Stimulated activated CD4-positive, alpha-beta T cell treated with anti-CD3 and anti-CD28 coated beads, Interleukin-2, amount 100 ng/mL, for 24 hours (primary cell): Measurements from ENCODE around the gene PPP2R5B.

Experiments
- DNase-seq, 2 donors: peaks; one replicate each; pipeline ENCODE4 v3.0.0-alpha.2; 2020

PPP2R5B gene

DNA sequence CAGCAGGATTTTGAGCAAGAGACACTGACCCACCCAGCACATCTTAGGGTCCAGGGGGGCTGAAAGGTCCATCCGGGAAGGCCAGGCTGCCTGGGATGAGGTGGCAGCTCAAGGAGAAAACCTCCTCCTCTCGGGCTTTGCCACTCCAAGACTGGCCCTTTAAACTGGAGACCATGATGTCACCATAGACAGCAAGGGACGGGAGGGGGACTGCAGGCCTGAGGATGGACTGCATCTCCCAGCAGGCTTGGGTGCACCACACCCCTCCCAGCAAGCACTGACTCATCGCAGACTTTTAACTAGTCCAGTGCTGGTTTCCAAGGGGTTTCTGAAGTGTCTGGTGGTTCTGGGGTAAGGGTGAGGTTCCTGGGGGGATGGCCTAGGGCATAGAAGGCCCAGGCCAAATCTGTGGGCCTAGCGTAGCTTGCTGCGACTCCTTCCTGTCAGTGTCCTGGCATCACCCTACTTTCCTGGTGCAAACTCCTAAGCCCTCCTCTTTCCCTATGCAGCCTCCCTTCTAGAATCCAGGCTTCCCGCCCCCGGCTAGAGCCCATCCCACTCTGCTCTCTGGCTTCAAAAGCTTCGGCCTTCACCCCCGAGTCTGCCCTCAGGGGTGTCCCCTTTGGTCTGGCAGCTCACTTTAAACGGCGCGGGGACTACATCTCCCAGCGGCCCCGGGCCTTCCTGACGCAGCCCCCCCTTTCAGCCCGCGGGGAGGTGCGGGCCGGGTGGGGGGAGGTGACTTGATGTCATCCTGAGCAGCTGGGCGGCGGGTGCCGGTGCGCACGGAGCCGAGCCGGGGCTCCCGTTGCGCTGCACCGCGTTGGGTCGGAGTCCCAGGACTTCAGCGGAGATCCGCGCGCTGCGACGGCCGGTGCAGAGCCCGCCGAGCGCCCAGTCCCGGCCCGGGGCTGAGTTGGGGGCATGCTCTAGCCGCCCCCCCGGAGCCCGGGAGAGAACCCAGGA lies at the start of gene PPP2R5B:
TSS of gene PPP2R5B (plus strand) at position 746 of the 966 bp plus-strand sequence. CDS start 1,046 bp downstream, outside the sequence.
- DNase-seq, result peak; percentile 87 to 91

DNA sequence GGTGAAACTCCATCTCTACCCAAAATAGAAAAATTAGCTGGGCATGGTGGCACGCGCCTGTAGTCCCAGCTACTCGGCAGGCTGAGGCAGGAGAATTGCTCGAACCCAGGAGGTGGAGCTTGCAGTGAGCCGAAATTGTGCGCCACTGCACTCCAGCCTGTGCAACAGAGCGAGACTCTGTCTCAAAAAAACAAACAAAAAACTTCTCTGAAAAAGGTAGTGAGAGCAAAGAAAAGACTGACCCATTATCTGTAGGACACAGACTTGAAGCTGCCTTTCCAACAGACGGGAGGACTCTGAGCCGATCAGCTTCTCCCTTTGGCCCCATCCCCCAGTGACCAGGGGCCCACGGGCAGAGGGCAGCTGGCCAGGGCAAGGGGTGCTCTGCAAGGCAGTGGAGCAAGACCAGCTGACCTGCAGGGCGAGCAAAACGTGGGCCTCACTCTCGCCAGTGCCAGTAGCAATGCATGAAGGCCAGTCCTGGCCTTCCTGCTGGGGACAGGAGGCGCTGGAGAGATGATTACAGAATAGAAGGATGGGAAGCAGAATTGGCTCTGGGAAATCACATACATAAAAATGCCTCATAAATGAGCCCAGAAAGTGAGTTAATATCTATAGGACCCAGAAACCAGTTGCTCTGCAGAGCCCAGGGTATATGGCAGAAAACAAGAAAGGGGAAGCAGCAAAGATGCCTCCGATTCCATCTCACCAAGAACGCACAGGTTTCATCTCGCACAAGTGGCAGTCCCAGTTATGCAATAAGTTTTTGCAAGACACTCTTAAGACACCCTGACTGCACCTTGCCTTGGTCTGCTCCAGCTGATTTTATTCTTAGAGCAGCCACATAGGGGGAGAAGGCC lies 48.9 kb upstream of the PPP2R5B start:
- no peak for DNase-seq

DNA sequence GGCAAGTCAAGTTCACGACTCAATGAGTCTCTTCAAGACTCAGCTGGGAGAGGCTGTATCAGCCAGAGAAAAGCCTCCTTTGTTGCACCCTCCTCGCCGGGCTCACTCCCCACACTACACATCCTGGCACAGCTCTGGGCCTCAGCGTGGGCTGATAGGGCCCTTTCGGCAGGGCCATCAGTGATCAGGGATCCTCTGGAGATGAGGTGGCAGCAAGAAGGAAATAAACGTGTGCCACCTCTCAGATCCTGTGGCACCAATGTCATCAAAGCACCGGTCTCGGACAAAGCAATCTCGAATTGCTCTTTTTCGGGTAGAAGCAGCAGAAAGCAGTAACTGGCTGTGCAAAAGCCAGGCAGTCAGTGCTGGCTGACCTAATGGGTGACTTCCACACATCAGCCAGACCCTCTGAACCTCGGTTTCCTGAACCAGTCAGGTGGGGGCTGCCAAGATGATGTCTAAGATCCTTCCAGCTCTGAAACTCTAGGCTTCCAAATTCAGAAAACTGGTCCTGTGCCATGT lies 48.2 kb upstream of the PPP2R5B start:
- peak; percentile 53 to 66 for DNase-seq

DNA sequence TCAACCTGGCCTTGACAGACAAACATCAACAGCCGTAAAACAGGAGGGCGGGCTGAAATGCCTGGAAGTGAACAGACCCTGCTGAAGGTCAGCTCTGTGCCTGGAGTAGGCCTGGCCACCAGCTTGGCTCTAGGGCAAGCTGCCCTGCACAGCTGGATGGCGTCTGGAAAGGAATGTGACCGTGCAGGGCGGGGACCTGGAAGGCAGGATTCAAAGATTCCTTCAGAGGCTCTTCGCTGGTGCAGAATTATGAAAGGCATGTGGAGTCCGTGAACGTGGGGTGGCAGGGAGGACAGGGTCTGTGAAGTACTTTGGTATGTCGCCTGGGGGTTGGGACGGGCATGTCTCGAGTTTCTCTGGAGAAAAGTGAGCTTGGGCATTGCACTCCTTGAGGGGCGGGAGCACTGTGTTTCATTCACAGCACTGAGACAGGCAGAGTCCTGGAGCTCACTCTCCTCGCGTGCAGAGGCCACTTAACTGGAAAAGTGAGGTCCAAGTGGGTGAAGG lies 47.6 kb upstream of the PPP2R5B start:
- DNase-seq, result no peak

DNA sequence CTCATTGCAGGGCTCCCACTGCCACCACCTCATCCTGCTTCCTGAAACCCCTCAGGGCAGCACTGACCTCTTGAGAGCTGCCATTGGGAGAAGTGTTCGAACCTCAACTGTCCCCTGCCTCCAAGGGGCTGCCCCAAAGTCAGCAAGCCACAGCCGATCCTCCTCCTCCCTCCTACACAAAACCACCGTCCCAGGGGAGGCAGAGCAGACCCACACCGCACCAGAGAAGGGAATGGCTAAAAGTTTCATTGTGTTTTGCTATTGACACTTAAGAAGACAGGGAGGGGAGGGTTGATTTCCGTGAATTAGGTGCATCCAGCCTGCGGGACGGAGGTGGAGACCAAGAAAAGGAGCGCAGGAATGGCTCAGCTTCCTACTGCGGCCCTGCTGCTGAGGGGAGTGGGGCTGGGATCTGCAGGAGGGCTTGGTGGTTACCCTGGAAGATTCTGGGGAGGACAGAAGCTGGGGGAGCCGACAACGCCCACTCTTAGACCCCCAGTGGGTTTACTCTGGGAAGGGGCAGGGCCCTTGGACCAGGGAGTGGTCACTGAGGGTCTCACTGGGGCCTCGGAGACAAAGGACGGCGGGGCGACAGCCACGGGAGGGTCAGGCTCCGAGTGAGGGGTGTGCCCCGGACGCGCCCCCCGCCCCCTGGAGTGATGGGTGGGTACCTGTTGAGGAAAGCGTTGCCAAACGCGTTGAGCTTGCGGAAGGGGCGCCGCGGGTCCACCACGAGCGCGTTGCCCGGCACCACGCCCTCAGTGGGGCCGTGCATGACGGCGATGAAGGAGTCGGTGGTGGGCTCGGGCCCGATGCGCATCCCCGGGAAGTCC lies 46.9 kb upstream of the PPP2R5B start:
- DNase-seq, result peak; percentile 50 to 52

DNA sequence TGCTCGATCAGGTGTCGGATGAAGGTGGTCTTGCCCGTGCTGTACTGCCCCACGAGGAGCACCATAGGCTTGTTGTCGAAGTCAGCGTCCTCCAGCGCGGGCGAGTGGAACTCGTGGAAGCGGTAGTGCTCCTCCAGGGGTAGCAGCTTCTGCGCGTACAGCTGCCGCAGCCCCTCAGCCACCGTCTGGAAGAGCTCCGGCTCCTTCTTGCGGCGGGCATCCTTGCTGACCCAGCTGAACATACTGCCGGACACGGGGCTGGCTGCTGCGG lies 46.3 kb upstream of the PPP2R5B start:
- DNase-seq, result no peak

DNA sequence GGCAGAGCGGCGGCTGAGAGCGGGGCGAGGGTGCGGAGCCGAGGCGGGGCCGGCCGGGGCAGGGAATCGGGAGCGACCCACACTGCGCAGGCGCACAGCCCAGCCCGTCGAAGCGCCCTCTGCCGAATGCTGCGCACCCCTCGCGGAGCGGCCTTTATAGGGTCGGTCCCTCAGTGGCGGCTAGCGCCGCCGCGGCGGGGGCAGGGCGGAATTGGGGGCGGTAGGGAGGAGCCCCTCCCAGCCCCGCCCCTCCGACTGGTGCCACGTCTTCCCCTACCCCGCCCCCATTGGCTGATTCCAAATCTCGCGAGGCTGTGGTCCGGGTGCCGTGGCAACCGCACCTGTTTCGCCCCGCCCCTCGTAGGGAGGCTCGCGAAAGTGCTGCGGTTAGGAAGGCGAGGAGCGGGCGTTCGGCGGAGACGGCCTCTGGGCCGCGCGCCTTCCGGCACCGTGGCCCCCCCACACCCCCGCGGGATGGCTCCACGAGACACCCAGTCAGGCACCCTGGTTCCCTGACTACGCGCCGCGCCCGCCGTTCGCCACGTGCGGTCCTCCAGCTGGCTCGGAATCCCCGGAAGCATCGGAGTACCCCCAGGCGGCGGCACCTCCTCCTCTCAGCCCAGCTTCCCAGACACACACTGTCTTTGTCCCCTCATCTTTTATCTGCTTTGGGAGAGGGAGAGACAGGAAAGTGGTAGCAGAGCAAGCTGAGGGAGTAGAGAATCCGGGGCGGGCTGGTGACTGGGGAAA lies 45.8 kb upstream of the PPP2R5B start, which contains the start of gene EHD1:
TSS of gene EHD1 (minus strand) at position 128 of the 750 bp plus-strand sequence. CDS start 157 bp downstream, outside the sequence.
- peak; percentile 100 for DNase-seq

DNA sequence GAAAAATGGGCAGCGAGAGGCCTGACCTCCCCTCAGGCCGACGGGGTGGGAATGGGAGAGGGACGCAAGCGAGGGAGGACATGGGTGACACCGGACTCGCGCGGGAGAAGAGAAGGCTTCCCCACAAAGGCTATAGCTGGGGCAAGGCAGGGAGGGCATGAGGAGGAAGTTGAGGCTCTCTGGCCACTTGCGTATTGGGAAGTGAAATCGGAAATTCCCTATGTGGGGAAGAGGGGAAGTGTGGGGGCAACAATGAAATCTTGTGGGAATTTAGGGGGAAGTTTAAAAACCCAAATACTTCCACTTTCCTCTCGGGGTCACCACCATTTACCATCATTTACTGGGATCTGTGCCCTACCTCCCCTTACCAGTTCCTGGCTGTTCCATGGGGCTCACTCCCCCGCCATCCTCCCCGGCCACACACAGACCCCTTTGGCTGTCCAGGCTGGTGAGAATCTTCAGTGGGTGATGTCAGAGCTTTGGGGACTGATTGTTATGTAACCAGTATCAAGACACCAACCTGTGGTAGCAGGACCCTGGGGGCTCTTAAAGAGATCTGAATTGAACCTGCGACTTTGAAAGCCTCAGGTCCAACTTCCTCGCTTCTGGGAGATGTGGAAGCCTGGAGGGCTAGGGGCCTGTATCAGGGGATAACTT lies 45.1 kb upstream of the PPP2R5B start:
- no peak for DNase-seq

DNA sequence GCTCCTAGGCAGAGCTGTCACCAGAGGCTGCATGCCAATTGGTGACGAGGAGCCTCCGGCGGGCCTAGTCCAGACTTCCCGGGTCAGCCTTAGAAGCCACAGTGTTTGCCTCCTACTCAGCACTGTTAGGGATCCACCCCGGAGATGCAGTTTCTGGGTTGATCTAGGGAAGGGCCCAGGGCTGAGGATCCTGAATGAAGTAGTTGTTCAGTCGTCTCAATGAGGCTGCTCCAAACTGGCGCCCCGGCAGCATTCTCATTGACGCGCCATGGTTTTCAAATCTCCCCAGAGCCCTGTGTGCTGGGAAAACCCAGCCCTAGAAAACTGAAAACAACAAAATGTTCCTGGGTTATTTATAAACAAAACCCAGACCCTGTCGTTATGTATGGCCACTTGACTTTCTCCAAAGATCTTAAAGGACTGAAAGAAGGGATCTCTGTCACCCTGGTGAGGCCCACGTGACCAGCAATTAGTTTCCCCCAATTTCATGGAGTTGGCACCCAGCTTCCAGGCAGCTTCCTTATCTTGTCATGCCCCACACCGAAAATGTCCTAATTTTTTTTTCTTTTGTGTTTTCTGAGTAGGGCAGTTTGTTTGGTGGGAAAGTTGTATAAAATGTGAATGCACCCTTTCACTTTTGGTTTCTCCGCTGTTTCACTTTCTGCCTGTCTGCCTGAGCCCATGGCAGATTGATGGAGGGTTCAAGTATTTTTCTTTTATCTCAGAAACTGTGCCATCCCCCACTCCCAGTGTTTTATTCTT lies 44.1 kb upstream of the PPP2R5B start:
- no peak for DNase-seq

DNA sequence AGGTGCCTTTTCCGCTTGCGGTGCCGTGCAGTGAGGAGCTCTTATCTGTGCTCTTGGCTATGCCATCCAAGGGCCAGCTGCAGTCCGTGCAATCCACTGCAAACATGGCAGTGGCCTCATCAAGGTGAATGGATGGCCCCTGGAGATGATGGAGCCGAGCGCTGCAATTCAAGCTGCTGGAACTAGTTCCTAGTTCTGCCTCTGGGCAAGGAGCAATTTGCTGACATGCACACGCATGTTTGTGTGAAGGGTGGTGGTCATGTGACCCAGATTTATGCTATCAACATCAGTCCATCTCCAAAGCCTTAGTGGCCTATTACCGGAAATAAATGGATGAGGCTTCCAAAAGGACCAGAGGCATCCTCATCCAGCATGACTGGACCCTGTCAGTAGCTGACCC lies 43.0 kb upstream of the PPP2R5B start:
- no peak for DNase-seq

DNA sequence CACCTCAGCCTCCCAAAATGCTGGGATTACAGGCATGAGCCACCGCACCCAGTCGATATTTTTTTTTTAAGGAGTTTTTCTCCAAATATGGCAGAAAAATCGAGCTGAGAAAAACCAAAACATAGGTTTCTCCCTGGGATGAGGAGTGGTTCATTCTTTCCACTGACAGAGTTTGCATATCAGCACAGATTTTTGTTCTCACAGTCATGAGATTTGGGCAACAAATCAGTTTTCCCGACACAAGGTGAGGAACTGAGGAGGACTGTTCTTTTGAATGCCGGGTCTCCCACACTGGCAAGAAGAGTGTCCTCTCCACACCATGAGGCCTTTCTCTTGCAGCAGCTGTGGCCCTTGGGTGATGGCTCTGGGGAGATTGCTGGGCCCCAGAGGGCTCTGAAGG lies 42.2 kb upstream of the PPP2R5B start:
- no peak for DNase-seq

DNA sequence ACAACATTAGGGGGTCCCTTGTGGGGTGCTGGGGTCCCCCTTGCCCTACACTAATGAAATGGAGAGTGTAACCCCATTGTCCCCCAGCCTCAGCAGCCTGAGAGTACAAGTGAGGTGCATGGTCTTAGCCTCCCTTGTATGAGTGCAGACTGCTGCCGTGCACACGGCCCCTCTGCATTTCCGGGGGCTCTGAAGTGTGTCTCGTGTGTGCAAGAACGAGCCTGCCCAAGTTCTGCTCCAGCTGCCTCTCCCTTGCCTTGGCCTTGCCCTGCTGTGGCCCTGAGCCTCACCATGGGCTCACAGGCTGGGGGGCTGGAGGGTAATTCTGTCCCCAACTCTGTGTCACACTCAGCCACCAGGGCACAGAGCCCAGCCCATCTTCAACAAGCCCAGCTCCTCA lies 40.9 kb upstream of the PPP2R5B start:
- DNase-seq, result no peak

DNA sequence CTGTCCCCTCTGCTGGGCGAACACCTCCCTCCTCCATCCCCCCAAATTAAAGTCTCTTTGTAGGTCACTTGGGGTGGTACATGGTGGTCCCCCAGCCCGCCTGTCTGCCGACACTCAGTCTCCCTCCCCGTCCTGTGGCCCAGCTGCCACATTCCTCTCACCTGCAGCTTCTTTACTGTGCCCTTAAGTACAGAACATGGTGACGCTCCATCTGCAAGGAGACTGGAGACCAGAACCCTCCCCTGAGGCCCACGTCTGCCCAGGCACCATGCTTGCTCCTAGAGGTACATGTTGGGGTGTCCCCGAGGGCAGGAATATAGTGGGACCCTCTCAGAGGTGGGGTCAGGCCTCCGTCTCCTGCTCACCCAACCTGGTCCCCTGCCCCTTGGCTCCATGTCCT lies 40.5 kb upstream of the PPP2R5B start:
- no peak for DNase-seq

DNA sequence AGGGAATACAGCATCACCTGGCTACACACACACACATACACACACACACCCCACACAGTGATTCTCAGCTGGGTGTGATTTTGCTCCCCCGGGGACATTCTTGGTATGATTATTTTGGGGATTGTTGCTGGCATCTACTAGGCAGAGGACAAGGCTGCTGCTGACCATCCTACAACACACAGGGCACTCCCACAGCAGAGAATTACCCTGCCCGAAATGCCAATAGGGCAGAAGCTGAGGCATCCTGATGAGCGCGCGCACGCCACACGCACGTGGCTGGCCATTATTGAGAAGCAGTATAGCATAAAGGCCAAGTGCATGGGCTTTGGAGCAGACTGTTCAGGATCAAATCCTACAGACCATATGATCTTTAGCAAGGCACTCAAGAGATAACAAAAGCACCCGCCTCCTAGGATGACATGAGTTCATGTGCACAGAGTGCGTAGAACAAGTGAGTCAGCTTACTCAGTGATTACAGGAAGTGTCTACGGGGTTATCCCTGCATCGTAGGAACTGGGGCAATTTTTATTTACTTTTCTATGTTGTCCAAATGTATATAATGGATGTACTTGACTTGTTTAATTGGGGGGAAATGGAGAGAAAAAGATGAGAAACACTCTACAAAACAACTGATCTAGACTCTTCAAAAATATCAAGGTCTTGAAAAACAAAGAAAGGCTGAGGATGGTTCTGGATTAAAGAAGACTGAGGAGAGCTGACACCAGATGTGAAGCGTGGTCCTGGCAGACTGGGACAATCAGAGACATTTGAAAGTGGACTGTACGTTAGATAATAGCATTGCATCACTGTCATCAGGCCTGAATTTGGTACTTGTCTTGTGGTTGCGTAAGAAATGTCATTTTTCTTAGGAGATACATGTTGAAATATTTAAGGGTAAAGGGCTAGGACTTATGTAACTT lies 38.9 kb upstream of the PPP2R5B start:
- peak in 1 of 2 donors; percentile 46 for DNase-seq

DNA sequence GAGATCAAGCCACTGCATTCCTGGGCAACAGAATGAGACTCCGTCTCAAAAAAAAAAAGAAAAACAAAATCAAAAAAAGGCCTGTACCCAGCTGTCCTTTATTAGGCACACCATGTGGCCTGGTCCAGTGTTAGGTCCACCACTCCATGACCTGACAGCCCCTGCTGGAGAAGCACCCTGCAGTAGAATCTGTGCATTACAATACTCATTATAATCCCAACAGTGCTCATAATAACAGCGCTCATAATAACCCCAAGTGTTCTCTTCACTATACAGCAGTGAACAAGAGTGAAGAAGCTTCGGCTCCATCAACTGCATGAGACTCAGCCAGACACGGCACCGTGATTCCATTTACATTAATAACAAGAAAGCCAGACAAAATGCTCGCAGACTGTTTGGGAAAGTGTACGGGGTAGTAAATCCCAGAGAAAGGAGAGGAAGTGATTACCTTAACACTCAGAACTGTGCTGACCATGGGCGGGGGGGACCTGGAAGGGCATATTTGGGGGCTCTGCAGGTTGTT lies 37.2 kb upstream of the PPP2R5B start:
- DNase-seq, result no peak

DNA sequence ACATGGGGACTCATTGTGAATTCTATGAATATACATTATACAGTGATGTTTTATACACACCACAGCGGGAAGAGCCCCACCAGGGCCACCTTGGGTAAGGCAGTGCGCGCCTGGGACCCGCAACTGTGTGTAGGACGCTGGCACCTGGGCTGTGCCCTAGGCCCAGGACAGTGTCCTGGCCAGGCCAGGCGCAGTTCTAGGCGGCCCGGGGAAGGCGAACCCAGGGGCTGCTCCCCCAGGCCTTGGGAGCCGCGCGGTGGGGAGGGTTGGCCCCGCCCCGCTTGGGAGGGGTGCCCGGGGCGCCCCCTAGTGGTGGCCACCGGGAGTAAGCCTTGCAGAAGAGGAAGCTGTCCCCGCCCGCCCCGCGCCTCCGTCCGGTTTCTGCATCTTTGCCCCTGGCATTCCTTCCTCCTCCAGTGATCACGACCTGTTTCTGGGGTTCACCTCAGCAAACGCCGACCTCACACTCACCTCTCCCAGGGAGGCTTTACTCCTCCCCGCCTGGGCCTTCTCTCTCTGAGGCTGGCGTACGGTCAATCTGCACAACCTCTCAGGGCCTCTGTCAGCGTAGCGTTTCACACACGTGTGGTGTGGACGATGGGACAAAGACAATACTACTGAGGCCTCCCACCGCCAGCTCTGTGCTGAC lies 36.6 kb upstream of the PPP2R5B start:
- DNase-seq, result peak; percentile 89 to 90

DNA sequence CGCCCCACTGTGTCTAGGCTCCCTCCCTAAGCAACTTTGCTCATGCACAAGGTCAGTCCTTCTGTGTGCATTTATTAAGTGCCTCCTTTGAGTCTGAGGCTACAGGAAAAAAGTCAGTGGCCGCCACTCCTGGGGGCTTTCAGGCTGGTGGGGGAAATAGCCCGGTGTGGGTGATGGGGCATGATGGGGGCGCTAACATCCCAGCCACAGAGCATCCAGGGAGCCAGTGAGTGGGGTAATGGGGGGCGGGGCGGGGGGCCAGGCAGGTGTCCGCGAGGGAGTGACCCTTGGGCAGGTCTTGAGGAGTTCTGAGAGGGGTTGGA lies 36.1 kb upstream of the PPP2R5B start:
- no peak for DNase-seq

DNA sequence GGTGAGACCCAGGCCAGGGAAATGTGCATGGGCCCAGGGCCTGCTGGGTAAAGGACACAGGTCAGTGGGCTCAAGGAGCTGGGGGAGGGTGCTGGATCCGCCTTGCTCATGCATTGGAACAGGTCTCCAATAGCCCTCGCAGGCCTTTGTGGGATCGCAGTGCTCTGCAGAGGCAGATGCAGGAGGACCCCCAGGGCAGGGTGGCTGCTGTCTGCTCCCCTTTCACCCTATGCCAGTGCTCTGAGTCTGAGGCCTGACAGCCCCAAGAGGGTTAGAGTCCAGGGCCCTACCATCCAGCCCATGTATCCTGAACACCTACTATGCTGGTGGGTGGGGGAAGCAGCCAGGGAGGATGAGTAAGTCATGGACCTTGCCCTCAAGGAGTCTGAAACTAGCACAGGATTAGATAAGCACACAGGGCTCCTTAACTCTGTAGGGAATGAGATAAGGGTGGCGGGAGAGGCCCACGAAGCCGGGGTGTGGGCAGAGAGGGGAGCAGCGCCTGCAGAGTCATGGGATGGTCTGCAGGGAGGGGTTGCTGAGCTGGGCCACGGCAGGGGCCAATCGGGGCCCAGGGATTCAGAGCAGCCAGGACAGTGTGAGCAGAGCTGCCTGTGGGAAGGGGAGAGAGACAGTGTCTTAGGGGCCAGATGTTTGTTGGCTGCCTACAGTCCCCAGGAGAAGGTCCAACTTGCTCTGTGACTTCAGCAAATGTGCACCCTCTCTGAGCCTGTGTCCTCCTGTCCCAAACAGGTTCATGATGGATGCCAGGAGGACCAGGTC lies 35.6 kb upstream of the PPP2R5B start:
- no peak for DNase-seq
